Measurements from ENCODE around the gene MCTP2. TPM values are rescaled to one million over a fixed set of nuclear protein-coding genes. Genes with fewer than 3 reads are reported as not detected.
"Not testable (repeated sequence)": the region's sequence is repeated elsewhere in the genome, so short reads cannot be mapped to it uniquely, and the experiment has no call there.

MCTP2 gene
- total RNA-seq, 4 donors from 2014 or later = 35.2 to 84.0 (median 61.2) TPM

- Histone ChIP-seq H3K4me3 (replicated peaks in 1 of 3) (no peak overlapping the region), H3K27ac (no peak overlapping the region), H3K36me3 (no peaks in the 10 kb centered on the region), H3K27me3 (no peaks in the 10 kb centered on the region), H3K4me1 (no peaks in the 10 kb centered on the region), H3K9me3 (no peaks in the 10 kb centered on the region)
- DNase-seq = no peak
- intact Hi-C loops (cut with DNase I) = no loop called here
- 90 to 94% methylated on average over 2 of the region's 2 CpGs for WGBS, 2 donors
- TF ChIP-seq CTCF (IDR thresholded peaks at IDR 0.05) = no peak
- TF ChIP-seq POLR2A (IDR thresholded peaks at IDR 0.05) = no peak
Measured at GRCh38 chr15:94252906-94253491, 21.6 kb downstream of the MCTP2 start.

- intact Hi-C loops (cut with DNase I) = no loop called here
- TF ChIP-seq POLR2A (IDR thresholded peaks at IDR 0.05) = no peak
- no peak for TF ChIP-seq CTCF (IDR thresholded peaks at IDR 0.05)
- no peaks in the 10 kb centered on the region for H3K9me3 ChIP-seq
- DNase-seq = no peak
- 90 to 94% methylated on average over 3 of the region's 3 CpGs for WGBS, 2 donors
- no peak overlapping the region for H3K4me3 ChIP-seq (replicated peaks in 1 of 3)
- no peaks in the 10 kb centered on the region for H3K4me1 ChIP-seq
- no peak overlapping the region for H3K27ac ChIP-seq
- H3K27me3 ChIP-seq = no peaks in the 10 kb centered on the region
- H3K36me3 ChIP-seq = no peaks in the 10 kb centered on the region
Measured at GRCh38 chr15:94253742-94254141, 22.4 kb downstream of the MCTP2 start.

- H3K4me1 ChIP-seq = no peaks in the 10 kb centered on the region
- no peak overlapping the region for H3K4me3 ChIP-seq (replicated peaks in 1 of 3)
- no peaks in the 10 kb centered on the region for H3K9me3 ChIP-seq
- no peak overlapping the region for H3K27ac ChIP-seq
- H3K27me3 ChIP-seq = no peaks in the 10 kb centered on the region
- intact Hi-C loops (cut with DNase I) = no loop called here
- TF ChIP-seq POLR2A (IDR thresholded peaks at IDR 0.05) (no peak), CTCF (IDR thresholded peaks at IDR 0.05) (no peak)
- H3K36me3 ChIP-seq = no peaks in the 10 kb centered on the region
- 69 to 75% methylated on average over 4 of the region's 4 CpGs for WGBS, 2 donors
- DNase-seq = no peak
Measured at GRCh38 chr15:94255540-94255939, 24.2 kb downstream of the MCTP2 start.

- no peak for TF ChIP-seq CTCF (IDR thresholded peaks at IDR 0.05)
- no peak for TF ChIP-seq POLR2A (IDR thresholded peaks at IDR 0.05)
- no peak overlapping the region for H3K27ac ChIP-seq
- H3K4me1 ChIP-seq = no peaks in the 10 kb centered on the region
- intact Hi-C loops (cut with DNase I) = no loop called here
- H3K4me3 ChIP-seq (replicated peaks in 1 of 3) = no peak overlapping the region
- H3K27me3 ChIP-seq = no peaks in the 10 kb centered on the region
- H3K9me3 ChIP-seq = no peaks in the 10 kb centered on the region
- DNase-seq = no peak
- H3K36me3 ChIP-seq = no peaks in the 10 kb centered on the region
- 85 to 86% methylated on average over 3 of the region's 3 CpGs for WGBS, 2 donors
Measured at GRCh38 chr15:94256511-94256910, 25.1 kb downstream of the MCTP2 start.

GRCh38 chr15:94257776-94258175 is 26.4 kb downstream of the MCTP2 start:
- H3K9me3 ChIP-seq; DNase-seq; H3K4me3 ChIP-seq (replicated peaks in 1 of 3); intact Hi-C loops (cut with DNase I); H3K27ac ChIP-seq; H3K4me1 ChIP-seq; H3K36me3 ChIP-seq; H3K27me3 ChIP-seq: not testable (repeated sequence)
- 86 to 88% methylated on average over 7 of the region's 7 CpGs for WGBS, 2 donors

GRCh38 chr15:94258246-94258645 is 26.9 kb downstream of the MCTP2 start:
- intact Hi-C loops (cut with DNase I) = no loop called here
- TF ChIP-seq CTCF (IDR thresholded peaks at IDR 0.05) (no peak), POLR2A (IDR thresholded peaks at IDR 0.05) (no peak)
- Histone ChIP-seq H3K4me1 (no peaks in the 10 kb centered on the region), H3K4me3 (replicated peaks in 1 of 3) (no peak overlapping the region), H3K27ac (no peak overlapping the region), H3K36me3 (no peaks in the 10 kb centered on the region), H3K27me3 (no peaks in the 10 kb centered on the region), H3K9me3 (no peaks in the 10 kb centered on the region)
- DNase-seq = no peak
- 96 to 99% methylated on average over 2 of the region's 2 CpGs for WGBS, 2 donors
